RKO (cell line): Measurements from ENCODE around the gene ATG14.
"Not testable (repeated sequence)": the region's sequence is repeated elsewhere in the genome, so short reads cannot be mapped to it uniquely, and the experiment has no call there.

Experiments
- DNase-seq: peaks from one replicate; pipeline ENCODE4 v3.0.0-alpha.2; 2016; ENCODE audit warnings: low spot score

ATG14 gene

DNA sequence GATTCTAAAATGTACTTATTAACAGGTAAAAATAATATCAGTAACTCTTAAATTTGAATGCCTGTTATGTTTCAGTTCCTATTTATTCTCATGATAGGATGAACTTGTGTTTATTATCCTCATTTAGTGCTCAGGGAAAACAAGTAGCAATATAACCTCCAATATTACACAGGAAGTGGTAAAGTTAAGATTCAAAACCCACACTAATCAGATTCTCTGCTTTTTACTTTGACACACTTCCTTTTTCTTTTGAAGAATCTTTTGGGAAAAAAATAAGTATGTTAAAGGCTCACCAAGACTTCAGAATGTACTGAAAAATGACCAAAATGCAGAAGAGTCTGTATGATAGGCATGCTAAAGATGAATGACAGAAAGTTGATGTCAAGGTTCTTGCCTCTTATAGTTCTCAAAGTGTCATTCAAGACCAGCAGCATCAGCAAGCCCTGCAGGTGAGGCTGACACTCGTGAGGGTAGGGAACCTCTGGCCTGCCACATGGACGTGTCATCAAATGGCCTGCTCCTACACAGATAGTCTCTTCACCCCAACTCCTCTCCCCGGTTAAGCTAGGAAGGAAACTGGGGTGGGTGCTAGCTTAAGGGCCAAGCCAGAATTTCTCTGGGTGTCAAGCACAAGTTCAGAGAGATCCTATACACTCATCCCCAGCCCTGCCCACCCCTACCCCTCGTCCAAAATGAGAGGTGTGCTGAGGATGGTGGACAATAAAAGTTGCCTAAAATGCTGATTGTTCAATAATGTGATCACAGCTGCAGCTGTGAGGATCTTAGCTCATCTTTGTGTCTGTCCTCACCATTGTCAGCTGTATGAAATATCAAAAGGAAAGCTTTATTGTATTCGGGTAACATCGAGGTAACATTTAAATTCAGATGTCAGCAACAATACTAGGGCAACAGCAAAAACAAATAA, 22.5 kb upstream of the ATG14 start:
- no peak for DNase-seq

- no peak for DNase-seq
Observed at GRCh38 chr14:55432628-55433027, 21.0 kb upstream of the ATG14 start.

DNA sequence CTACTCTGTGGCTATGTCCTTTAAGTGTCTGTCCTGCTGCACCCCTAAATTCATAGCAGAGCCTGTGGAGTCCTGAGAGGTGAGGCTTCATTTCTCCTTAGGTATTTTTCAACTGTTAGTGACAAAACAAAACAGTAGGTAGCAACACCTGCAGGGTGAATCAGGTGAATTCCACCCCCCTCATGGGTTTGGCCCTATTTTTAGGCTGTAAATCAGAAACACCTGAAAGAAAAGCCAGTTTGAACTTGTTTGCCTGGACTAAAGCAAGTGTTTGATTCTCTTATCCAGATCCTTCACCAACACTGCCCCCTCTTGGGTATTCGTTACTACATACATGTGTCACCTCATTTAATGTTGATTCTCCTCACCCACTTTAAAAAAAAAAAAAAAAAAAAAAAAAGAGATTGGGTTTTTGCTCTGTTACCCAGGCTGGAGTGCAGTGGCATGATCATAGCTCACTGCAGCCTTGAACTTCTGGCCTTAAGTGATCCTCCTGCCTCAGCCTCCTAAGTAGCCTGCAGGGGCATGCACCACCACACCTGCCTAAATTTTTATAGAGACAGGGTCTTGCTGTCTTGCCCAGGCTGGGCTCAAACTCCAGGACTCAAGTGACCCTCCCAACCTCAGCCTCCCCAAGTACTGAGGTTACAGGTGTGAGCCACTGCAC, 18.5 kb upstream of the ATG14 start:
- peak; percentile 69 for DNase-seq

DNA sequence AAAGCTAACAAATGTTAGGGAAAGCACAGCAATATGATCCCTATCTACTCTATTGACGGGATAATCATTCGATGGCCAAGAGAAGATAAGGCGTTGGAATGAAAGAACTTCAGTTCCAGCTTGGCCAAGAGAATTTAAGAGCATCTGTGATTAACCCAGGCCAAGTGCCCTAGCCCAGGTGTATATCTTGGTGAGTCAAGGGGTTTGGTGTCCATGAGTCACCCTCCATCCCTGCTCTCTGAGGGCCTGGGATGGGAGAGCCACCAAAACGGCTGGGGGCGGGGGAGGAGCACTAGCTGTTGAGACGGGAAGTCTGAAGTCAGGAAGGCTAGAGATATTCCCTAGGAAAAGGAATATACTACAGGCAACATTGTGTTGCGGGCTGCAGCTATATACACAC, 15.8 kb upstream of the ATG14 start:
- DNase-seq, result peak; percentile 30

DNA sequence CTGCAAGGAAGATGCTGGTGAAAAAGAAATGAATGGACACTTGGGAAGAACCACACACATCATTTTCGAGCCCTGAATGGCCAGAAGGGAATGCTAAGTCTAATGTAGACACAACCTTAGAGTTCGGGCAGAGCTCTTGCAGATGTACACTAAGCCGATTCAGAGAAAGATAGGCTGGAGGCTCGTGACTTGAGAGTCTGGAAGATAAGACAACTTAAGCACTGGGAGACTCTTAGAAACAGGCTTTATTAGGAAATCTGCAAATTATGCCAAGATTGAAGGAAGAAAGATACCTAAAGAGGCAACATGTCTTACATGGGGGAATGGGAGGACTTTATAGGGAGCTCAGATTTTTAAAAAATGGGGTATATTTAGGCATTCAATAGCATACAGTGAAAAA, 15.3 kb upstream of the ATG14 start:
- no peak for DNase-seq

- no peak for DNase-seq
Observed at GRCh38 chr14:55425091-55425490, 13.5 kb upstream of the ATG14 start.

GRCh38 chr14:55423969-55424368, 12.3 kb upstream of the ATG14 start:
- no peak for DNase-seq

GRCh38 chr14:55422338-55422737, 10.7 kb upstream of the ATG14 start:
- not testable (repeated sequence) for DNase-seq

DNA sequence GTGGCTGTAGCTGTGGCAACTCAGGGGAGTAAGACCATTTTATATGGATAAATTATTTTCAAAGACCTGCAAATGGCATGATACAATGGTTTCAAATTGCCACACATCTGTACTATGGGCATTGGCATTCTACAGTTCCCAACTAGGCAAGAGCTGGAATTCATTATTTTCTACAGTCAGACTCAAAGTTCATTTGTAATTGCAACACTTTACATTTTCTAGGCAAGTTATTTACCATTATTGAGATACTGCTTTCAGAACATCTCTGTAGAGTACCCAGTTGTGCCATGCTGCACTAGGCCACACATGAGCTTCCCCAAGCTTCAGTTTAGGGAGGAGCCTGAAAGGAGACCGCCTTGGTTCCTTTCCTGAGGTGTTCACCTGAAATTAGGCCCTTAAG, 8.0 kb upstream of the ATG14 start:
- DNase-seq, result no peak

- DNase-seq, result no peak
Observed at GRCh38 chr14:55418411-55418810, 6.8 kb upstream of the ATG14 start.

DNA sequence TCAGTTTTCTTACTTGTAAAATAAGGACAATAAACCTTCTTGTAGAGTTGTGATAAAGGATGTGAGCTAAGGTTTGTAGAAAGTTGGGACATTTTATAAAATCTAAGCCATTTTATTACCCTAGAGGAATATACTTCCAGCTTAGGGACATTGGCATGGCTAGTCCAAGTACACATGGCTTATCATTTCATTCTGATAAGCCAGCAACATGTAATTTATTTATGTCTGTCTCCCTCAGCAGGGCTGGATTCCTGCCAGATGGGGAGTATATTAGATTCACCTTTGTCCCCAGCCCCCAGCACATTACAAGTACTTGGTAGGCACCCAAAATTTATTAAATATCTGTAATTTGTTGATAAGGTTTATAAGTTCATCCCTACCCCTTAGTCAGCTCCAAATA, 6.3 kb upstream of the ATG14 start:
- no peak for DNase-seq

GRCh38 chr14:55416866-55417265, 5.2 kb upstream of the ATG14 start:
- DNase-seq, result peak; percentile 42

GRCh38 chr14:55414551-55414950, 2.9 kb upstream of the ATG14 start:
- no peak for DNase-seq

- no peak for DNase-seq
Observed at GRCh38 chr14:55412676-55413075, 1.0 kb upstream of the ATG14 start.

DNA sequence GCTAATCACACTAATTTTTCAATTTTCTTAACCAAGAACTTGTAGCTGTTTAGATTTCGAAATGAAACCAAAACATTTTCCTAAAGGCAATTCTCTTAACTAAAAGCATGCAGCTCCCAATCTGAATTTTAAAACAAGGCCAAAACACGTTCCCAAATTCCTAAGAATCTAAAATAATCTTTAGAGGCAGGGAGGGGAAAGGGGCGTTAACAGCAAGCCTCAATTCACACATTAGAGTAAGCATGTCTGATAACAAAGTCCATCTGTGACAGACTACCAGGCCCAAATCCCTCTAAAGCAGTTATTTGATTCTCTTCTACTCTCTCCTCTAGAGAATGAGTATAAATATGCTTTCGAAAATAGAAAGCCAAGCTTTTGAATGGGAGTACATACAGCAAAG, 754 bp downstream of the ATG14 start:
- DNase-seq, result no peak

- DNase-seq, result no peak
Observed at GRCh38 chr14:55404173-55404854, 7.3 kb downstream of the ATG14 start.

DNA sequence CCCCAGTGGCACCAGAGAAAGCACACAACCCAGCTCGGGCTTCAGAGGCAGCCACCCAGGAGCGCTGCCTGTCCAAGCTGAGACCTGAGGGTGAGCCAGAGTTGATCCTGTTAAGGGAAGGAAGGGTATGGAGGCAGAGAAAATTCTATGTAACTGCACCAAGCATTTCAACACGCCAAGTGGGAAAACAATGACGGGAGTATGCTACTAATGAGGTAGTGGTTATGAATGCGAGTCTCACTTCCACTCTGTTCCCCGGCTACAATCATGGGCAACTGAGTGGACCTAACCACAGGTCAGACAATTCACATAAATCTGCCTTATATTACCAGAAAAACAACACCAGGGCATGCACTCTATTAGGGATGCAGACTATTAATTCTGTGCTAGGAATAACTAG, 9.9 kb downstream of the ATG14 start:
- DNase-seq, result no peak

DNA sequence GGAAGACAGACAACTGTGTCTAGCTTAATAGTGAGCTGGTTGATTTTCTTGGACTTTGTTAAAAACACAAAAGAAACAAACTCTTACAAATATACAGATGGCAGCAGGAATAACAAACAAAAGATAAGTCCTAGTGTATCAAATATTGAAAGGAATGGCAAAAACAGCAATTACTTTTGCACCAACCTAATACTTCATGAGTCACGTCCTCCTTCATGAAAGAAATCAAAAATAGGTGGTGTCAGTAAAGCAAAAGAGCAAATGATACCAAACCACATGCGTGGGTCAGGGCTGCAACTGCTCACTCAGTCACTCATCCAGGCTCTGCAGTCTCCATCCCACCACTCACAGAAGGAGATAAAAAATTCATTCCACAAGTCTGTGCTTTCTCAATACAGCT, 11.8 kb downstream of the ATG14 start:
- DNase-seq, result no peak

DNA sequence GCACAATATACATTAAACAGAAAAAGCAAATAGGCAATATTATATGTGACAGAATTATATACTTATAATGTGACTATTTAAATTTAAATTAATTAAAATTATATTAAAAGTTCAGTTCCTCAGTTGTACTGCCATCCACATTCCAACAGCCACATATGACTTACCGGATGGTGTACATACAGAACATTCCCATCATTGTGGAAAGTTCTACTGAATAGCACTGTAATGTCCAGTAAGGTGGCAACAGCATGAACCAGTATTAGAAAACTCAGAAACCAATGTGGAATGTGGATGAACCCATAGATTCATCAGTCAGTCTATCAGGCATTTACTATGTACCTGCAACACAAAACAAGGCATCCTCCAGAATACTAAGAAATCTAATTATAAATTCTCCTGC, 12.4 kb downstream of the ATG14 start:
- DNase-seq, result no peak

- peak; percentile 96 for DNase-seq
Observed at GRCh38 chr14:55398679-55399078, 13.0 kb downstream of the ATG14 start.

DNA sequence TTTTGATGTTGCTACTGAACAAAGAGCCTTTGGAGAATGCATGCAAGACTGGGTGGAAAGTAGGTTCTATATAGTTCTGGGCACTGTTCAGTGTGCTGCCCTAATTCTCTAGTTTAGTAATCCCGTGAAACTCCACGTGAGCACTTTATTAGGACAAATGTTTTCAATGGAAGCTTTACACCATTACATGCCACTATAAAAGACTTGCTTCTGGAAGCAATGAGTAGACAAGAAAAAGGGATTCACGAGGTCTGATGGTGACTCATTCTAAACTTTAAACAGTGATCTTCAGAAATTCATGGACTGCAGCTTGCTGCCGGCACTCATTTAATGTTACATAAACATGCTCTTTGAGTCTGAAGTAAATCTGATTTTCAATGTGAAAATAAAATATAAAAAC, 22.3 kb downstream of the ATG14 start:
- peak; percentile 24 for DNase-seq

- peak; percentile 80 for DNase-seq
Observed at GRCh38 chr14:55388160-55388559, 23.5 kb downstream of the ATG14 start.

DNA sequence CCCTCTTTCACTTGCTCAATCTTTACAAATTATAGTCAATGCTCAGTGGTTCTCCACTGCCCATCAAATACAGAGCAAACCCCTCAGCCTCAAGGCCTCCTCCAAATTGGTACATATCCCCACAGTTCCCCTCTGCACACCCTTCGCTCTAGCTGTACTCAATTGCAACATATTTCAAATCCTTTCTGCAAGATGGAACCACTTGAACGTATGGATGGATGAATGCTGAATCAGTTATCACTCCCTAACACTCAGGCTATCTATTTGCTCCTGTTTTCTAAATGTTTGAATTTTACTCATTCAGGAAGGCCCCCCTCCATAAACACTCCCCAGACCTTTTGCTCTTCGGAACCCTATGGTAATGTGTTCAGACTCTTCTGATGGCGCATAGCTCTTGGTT, 24.5 kb downstream of the ATG14 start:
- no peak for DNase-seq
